NB4 (cell line): Measurements from ENCODE around the gene ARHGEF25.
"Not testable (repeated sequence)": the region's sequence is repeated elsewhere in the genome, so short reads cannot be mapped to it uniquely, and the experiment has no call there.

Experiments
- DNase-seq: peaks from one replicate; pipeline ENCODE4 v3.0.0; 2010; ENCODE audit warnings: low read depth
- H3K4me3 ChIP-seq: one replicate; pipeline ENCODE4 v1.5.1; 2011; ENCODE audit warnings: mild to moderate bottlenecking, low read depth, low read length, moderate library complexity
- MYC ChIP-seq: IDR thresholded peaks from 2 replicates; pipeline ENCODE4 v1.6.1; 2011; ENCODE audit warnings: low read depth, low read length
- POLR2A ChIP-seq: IDR thresholded peaks from 2 replicates; pipeline ENCODE4 v1.6.1; 2011; ENCODE audit warnings: mild to moderate bottlenecking; ENCODE audit not compliant: insufficient read length; ENCODE audit errors: extremely low read depth
- TF ChIP-seq, protein P1 (sequence below): IDR thresholded peaks from one replicate; pipeline ENCODE4 v1.5.1; 2012; ENCODE audit warnings: low read depth, low read length
- TF ChIP-seq, protein P2 (sequence below): IDR thresholded peaks from 2 replicates; pipeline ENCODE4 v1.6.1; 2011; ENCODE audit warnings: low read depth, low read length

ARHGEF25 gene

DNA sequence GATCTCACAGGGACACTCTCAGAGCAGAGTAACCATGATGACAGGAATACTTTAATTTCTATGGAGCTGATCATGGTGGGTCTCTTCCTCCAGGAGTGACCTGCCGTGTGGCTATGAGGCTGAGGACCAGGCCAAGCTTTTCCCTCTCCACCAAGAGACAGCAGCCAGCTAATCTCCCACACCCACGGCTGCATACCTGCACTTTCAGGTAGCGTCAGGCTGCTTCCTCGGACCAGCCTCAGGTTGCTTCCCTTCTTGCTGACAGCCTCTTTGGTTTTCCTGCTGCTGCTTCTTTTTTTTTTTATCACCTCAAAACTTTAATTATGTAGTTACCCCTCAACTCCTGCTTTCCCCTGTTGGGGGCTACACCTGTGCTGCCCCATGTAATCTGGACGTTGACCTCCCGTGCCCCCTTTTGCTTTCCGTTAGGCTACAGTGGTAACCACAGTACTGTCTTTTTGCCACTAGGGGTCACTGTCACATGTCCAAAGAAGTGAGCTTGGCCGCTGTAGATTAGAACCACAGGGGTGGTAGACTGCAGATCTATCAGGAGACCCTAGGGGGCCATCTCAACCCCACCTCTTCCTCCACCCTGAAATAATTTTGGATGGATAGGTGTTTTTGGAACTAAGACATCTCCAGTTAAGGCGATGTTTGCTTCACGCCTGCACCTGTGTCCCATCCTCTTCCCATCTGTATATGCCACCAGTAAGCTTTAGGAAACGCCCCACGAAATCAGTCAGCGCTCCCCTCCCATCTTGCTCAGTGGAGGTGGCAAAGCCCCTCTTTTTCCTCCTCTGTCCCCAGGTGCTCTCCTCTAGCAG lies 28.0 kb upstream of the ARHGEF25 start:
- peak; percentile 88 for DNase-seq
- H3K4me3 ChIP-seq: no peak overlapping the region
- TF ChIP-seq, protein P1, sequence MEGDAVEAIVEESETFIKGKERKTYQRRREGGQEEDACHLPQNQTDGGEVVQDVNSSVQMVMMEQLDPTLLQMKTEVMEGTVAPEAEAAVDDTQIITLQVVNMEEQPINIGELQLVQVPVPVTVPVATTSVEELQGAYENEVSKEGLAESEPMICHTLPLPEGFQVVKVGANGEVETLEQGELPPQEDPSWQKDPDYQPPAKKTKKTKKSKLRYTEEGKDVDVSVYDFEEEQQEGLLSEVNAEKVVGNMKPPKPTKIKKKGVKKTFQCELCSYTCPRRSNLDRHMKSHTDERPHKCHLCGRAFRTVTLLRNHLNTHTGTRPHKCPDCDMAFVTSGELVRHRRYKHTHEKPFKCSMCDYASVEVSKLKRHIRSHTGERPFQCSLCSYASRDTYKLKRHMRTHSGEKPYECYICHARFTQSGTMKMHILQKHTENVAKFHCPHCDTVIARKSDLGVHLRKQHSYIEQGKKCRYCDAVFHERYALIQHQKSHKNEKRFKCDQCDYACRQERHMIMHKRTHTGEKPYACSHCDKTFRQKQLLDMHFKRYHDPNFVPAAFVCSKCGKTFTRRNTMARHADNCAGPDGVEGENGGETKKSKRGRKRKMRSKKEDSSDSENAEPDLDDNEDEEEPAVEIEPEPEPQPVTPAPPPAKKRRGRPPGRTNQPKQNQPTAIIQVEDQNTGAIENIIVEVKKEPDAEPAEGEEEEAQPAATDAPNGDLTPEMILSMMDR: peak; percentile 97
- TF ChIP-seq, protein P2, sequence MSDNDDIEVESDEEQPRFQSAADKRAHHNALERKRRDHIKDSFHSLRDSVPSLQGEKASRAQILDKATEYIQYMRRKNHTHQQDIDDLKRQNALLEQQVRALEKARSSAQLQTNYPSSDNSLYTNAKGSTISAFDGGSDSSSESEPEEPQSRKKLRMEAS: peak; percentile 67
- no peak for TF ChIP-seq POLR2A

DNA sequence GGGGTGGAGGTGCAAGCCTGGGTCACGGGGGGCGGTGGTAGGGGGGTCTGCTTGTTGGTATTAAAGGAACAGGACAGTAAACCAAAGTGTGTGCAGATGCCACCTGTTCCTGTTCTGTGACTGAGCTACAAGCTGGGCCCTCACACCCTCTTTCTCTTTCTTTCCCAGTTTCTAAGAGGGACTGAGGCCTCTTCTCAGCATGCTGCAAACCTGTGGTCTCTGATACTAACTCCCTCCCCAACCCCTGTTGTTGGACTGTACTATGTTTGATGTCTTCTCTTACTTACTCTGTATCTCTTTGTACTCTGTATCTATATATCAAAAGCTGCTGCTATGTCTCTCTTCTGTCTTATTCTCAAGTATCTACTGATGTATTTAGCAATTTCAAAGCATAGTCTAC lies 27.2 kb upstream of the ARHGEF25 start:
- no peak overlapping the region for H3K4me3 ChIP-seq
- TF ChIP-seq MYC (no peak), POLR2A (no peak)
- TF ChIP-seq, protein P2: no peak
- TF ChIP-seq, protein P1: no peak
- DNase-seq: no peak

DNA sequence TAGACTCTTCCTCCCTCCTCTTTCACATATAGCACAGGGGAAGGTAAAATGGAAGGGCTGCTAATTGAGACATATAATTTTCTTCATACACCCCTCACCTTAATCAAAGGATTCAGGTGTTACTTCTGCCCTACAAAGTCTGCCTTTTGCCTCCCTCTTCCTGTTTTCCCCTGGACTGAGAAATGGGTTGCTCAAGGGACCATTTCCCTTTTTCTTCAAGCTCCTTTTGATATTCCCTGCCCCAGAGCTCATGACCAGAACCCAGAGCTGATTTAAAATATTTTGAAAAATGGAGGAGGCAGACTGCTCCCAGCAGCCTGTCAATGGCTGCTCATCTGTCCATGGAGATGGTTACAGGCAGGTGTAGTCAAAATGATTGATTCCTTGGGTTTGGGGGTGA lies 26.5 kb upstream of the ARHGEF25 start:
- DNase-seq: no peak
- TF ChIP-seq POLR2A: no peak
- H3K4me3 ChIP-seq: no peak overlapping the region

DNA sequence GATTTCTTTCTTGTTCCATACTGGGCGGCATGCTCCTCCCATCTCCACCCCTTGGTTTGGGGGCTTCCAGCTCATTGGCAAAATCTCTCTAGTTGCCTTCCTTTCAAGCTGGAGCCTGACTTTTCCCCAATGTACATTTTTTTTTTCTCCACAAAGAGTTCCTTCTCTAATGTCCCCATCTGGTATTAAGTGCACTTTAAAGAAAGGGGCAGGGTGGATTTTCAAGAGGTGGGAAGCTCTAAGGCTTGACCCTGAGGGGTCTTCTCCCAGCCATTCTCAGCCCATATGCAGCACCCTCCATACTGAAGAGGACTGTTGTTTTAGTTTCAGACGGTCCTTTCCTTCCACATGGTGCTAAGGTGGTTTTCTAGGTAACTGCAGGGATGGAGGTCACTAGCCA lies 26.1 kb upstream of the ARHGEF25 start:
- no peak for DNase-seq
- H3K4me3 ChIP-seq: no peak overlapping the region
- TF ChIP-seq, protein P2: no peak
- no peak for TF ChIP-seq POLR2A
- TF ChIP-seq, protein P1: no peak

DNA sequence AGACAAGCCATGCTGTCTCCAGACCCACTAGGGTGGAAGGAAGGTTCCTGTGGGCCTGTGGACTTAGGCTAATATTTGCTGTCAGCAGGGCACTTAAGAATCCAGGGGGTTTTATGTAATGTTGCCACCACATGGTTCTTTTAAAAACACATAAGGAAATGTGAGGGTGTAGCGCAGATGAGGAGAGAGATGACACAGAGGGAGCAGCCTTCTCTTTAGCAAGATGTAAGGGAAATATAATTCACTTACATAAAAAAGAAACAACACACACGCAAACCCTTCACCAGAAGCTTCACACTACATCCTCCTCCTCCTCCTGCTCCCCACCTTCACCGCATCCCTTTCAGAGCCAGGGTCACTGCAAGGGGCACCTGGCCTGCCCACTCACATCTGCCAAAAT lies 25.1 kb upstream of the ARHGEF25 start:
- H3K4me3 ChIP-seq: no peak overlapping the region
- TF ChIP-seq POLR2A (no peak), MYC (no peak)
- TF ChIP-seq, protein P1: no peak
- TF ChIP-seq, protein P2: no peak
- DNase-seq: no peak

DNA sequence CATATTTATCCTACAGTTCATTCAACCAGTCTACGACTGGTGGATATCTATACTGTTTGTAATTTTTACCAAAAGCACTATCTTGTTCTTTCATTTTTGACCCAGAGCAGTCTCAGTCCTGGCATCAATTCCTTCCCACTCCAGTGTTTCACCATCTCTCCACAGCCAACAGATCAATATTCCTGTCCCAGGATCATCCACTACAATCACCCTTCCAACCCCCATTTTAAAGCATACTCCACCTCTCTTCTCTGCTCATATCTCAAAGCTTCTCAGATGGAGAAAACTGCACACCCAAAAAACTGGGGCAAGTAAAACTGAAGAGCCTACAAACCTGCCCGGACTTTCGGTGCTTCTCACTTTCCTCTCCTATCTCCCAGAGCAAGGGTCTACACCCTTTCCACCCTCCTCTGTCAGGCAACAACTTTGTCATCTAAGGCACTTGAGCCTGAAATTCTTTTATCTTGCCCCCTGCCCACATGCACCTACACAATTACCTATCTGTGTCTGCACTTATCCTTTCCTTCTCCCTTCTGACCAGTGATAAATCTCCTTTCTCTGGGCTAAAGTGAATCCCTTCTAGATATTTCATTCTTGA lies 24.3 kb upstream of the ARHGEF25 start:
- no peak overlapping the region for H3K4me3 ChIP-seq

DNA sequence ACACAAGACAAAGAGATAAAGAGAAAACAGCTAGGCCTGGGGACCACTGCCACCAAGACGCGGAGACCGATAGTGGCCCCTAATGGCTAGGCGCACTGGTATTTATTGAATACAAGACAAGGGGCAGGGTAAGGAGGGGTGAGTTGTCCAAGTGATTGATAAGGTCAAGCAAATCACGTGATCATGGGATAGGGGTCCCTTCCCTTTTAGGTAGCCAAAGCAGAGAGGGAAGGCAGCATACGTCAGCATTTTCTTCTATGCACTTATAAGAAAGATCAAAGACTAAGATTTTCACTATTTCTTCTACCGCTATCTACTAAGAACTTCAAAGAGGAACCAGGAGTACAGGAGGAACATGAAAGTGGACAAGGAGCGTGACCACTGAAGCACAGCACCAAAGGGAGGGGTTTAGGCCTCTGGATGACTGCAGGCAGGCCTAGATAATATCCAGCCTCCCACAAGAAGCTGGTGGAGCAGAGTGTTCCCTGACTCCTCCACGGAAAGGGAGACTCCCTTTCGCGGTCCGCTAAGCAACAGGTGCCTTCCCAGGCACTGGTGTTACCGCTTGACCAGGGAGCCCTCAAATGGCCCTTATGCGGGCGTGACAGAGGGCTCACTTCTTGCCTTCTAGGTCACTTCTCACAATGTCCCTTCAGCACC lies 22.2 kb upstream of the ARHGEF25 start:
- not testable (repeated sequence) for DNase-seq, H3K4me3 ChIP-seq

More for the DNA sequence above, 24.3 kb upstream of the ARHGEF25 start:
- TF ChIP-seq, protein P2: no peak
- DNase-seq: no peak
